ENCODE data around the gene ZSWIM7.

The ZSWIM7 gene

GRCh38 chr17:15999974-16000827 is 697 bp upstream of the ZSWIM7 start:
- TF ChIP-seq CTCF (IDR thresholded peaks at IDR 0.05; ENCODE audit: low read depth, low read length, poor library complexity, severe bottlenecking) (peak; percentile 18), EZH2phosphoT487 (IDR thresholded peaks at IDR 0.05; ENCODE audit: borderline replicate concordance, low read length) (no peak)
- Histone ChIP-seq H3K79me2 (ENCODE audit: control insufficient read depth, low read length) (peaks cover 57% of the 10 kb centered on the region), H3K4me3 (ENCODE audit: low read length) (peak overlapping the region; percentile 96), H4K20me1 (ENCODE audit: control insufficient read depth, insufficient read depth, low read depth, low read length) (peaks cover 19% of the 10 kb centered on the region), H3K36me3 (ENCODE audit: control insufficient read depth, low read length) (peaks cover 53% of the 10 kb centered on the region), H3K9me3 (ENCODE audit: control insufficient read depth, insufficient read depth, low read length) (no peaks in the 10 kb centered on the region), H3K27ac (ENCODE audit: low read depth, low read length) (peak overlapping the region; percentile 78), H3K27me3 (ENCODE audit: control insufficient read depth, low read length) (no peaks in the 10 kb centered on the region), H3K4me2 (ENCODE audit: low read length) (peak overlapping the region; percentile 62), H3F3A (ENCODE audit: control insufficient read depth, insufficient read depth) (peaks cover 10% of the 10 kb centered on the region), H3K9me2 (replicated peaks; ENCODE audit: control insufficient read depth, low read length) (no peaks in the 10 kb centered on the region), H3K4me1 (ENCODE audit: control insufficient read depth, low read length) (peaks cover 21% of the 10 kb centered on the region)

- Histone ChIP-seq H3K27me3 (ENCODE audit: control insufficient read depth, low read length) (no peaks in the 10 kb centered on the region), H3K27ac (ENCODE audit: low read depth, low read length) (peak overlapping the region; percentile 27), H3K9me2 (replicated peaks; ENCODE audit: control insufficient read depth, low read length) (no peaks in the 10 kb centered on the region), H3K4me1 (ENCODE audit: control insufficient read depth, low read length) (peaks cover 21% of the 10 kb centered on the region), H3K4me2 (ENCODE audit: low read length) (peak overlapping the region; percentile 62), H3K79me2 (ENCODE audit: control insufficient read depth, low read length) (peaks cover 53% of the 10 kb centered on the region), H3F3A (ENCODE audit: control insufficient read depth, insufficient read depth) (peaks cover 10% of the 10 kb centered on the region), H3K9me3 (ENCODE audit: control insufficient read depth, insufficient read depth, low read length) (no peaks in the 10 kb centered on the region), H3K36me3 (ENCODE audit: control insufficient read depth, low read length) (peaks cover 32% of the 10 kb centered on the region), H3K4me3 (ENCODE audit: low read length) (peak overlapping the region; percentile 96), H4K20me1 (ENCODE audit: control insufficient read depth, insufficient read depth, low read depth, low read length) (peaks cover 16% of the 10 kb centered on the region; the same call in 1 of the 2 replicates)
- TF ChIP-seq EZH2phosphoT487 (IDR thresholded peaks at IDR 0.05; ENCODE audit: borderline replicate concordance, low read length), result no peak
- TF ChIP-seq CTCF (IDR thresholded peaks at IDR 0.05; ENCODE audit: low read depth, low read length, poor library complexity, severe bottlenecking), result no peak
These were observed 1.4 kb downstream of the ZSWIM7 start for GRCh38 chr17:15998031-15998562.

- H3F3A ChIP-seq (ENCODE audit: control insufficient read depth, insufficient read depth), result peaks cover 10% of the 10 kb centered on the region
- peaks cover 12% of the 10 kb centered on the region; the same call in 1 of the 2 replicates for H4K20me1 ChIP-seq (ENCODE audit: control insufficient read depth, insufficient read depth, low read depth, low read length)
- no peaks in the 10 kb centered on the region for H3K9me2 ChIP-seq (replicated peaks; ENCODE audit: control insufficient read depth, low read length)
- H3K4me2 ChIP-seq (ENCODE audit: low read length), result no peak overlapping the region
- peaks cover 35% of the 10 kb centered on the region for H3K79me2 ChIP-seq (ENCODE audit: control insufficient read depth, low read length)
- no peaks in the 10 kb centered on the region for H3K27me3 ChIP-seq (ENCODE audit: control insufficient read depth, low read length)
- H3K4me3 ChIP-seq (ENCODE audit: low read length), result no peak overlapping the region
- H3K36me3 ChIP-seq (ENCODE audit: control insufficient read depth, low read length), result peaks cover 14% of the 10 kb centered on the region
- H3K27ac ChIP-seq (ENCODE audit: low read depth, low read length), result no peak overlapping the region
- no peak for TF ChIP-seq EZH2phosphoT487 (IDR thresholded peaks at IDR 0.05; ENCODE audit: borderline replicate concordance, low read length)
- no peak for TF ChIP-seq CTCF (IDR thresholded peaks at IDR 0.05; ENCODE audit: low read depth, low read length, poor library complexity, severe bottlenecking)
- H3K4me1 ChIP-seq (ENCODE audit: control insufficient read depth, low read length), result peaks cover 16% of the 10 kb centered on the region
- no peaks in the 10 kb centered on the region for H3K9me3 ChIP-seq (ENCODE audit: control insufficient read depth, insufficient read depth, low read length)
These were observed 3.2 kb downstream of the ZSWIM7 start for GRCh38 chr17:15996322-15996721.

All from DOHH2 (cell line).